ENCODE measurements around the gene HSPA5.

- TF ChIP-seq POLR2A (IDR thresholded peaks at IDR 0.05), result no peak
- TF ChIP-seq CTCF (IDR thresholded peaks at IDR 0.05), result no peak
Observed at GRCh38 chr9:125262294-125262991, 21.3 kb upstream of the HSPA5 start.

All from Peyer's patch (tissue), 4 donors.